Small intestine (tissue), 7 donors: ENCODE measurements around the gene RPEL1. TPM values are rescaled to one million over a fixed set of nuclear protein-coding genes. Genes with fewer than 3 reads are reported as not detected.

Experiments
- DNase-seq, 2 donors: peaks; one replicate each; pipeline versions ENCODE4 v3.0.0 to v3.0.0-alpha.2; 2013
- FAIRE-seq: peaks from 2 replicates; lab custom pipeline; 2012; peaks lifted over from hg19 to GRCh38; lab: Jason Lieb, UNC
- H3K27ac ChIP-seq, 3 donors: one replicate each; pipeline ENCODE4 v1.5.1; 2013; ENCODE audit warnings: low read length in 2 of 3, mild to moderate bottlenecking in 2 of 3, control low read depth in 1 of 3, inconsistent platforms in 1 of 3, low read depth in 1 of 3, moderate library complexity in 1 of 3
- H3K27me3 ChIP-seq, 3 donors: one replicate each; pipeline ENCODE4 v1.6.1; 2013; ENCODE audit warnings: low read length in 3 of 3, inconsistent platforms in 1 of 3; ENCODE audit not compliant: control insufficient read depth in 3 of 3, insufficient read depth in 3 of 3
- H3K36me3 ChIP-seq, 3 donors: one replicate each; pipeline ENCODE4 v1.6.1; 2013; ENCODE audit warnings: low read length in 3 of 3, inconsistent platforms in 1 of 3, low read depth in 1 of 3, mild to moderate bottlenecking in 1 of 3, moderate library complexity in 1 of 3; ENCODE audit not compliant: control insufficient read depth in 3 of 3, insufficient read depth in 2 of 3
- H3K4me1 ChIP-seq, 3 donors: one replicate each; pipeline ENCODE4 v1.6.1; 2013; ENCODE audit warnings: low read length in 2 of 3, inconsistent platforms in 1 of 3, low read depth in 1 of 3, mild to moderate bottlenecking in 1 of 3, moderate library complexity in 1 of 3; ENCODE audit not compliant: control insufficient read depth in 3 of 3, insufficient read depth in 2 of 3
- H3K4me3 ChIP-seq, 3 donors: one replicate each; pipeline ENCODE4 v1.5.1; 2013; ENCODE audit warnings: low read length in 3 of 3, control low read depth in 1 of 3, inconsistent platforms in 1 of 3, low read depth in 1 of 3, mild to moderate bottlenecking in 1 of 3, moderate library complexity in 1 of 3
- H3K9me3 ChIP-seq, 2 donors: one replicate each; pipeline ENCODE4 v1.6.1; 2013; ENCODE audit warnings: low read depth in 1 of 2, low read length in 1 of 2; ENCODE audit not compliant: control insufficient read depth in 2 of 2, insufficient read depth in 1 of 2
- WGBS, 3 donors: extraction: QIAGEN DNeasy Blood & Tissue Kit; methylation state at CpG; one replicate each; pipeline ENCODE4 v1.1.7; 2013; 5-methylcytosine and 5-hydroxymethylcytosine counted together
- polyA plus RNA-seq, 4 donors: library from polyadenylated mRNA; stranded (reverse) in 3 of 4; unstranded in 1 of 4; fragments of 200-250 nt in 3 of 4; fragments of 120-200 nt in 1 of 4; gene quantifications; one replicate each; pipeline versions ENCODE4 v1.2.1 to v1.2.3, GENCODE V29; 2013
- donor health status: healthy with polysubstance abuse.
- donor health status: control.
- donor health status: control.
- donor health status: Bipolar disorder and iron deficiency.
- donor health status: healthy.

RPEL1 gene
- polyA plus RNA-seq, 4 donors: 0.01 to 0.09 TPM; not detected in 2

DNA sequence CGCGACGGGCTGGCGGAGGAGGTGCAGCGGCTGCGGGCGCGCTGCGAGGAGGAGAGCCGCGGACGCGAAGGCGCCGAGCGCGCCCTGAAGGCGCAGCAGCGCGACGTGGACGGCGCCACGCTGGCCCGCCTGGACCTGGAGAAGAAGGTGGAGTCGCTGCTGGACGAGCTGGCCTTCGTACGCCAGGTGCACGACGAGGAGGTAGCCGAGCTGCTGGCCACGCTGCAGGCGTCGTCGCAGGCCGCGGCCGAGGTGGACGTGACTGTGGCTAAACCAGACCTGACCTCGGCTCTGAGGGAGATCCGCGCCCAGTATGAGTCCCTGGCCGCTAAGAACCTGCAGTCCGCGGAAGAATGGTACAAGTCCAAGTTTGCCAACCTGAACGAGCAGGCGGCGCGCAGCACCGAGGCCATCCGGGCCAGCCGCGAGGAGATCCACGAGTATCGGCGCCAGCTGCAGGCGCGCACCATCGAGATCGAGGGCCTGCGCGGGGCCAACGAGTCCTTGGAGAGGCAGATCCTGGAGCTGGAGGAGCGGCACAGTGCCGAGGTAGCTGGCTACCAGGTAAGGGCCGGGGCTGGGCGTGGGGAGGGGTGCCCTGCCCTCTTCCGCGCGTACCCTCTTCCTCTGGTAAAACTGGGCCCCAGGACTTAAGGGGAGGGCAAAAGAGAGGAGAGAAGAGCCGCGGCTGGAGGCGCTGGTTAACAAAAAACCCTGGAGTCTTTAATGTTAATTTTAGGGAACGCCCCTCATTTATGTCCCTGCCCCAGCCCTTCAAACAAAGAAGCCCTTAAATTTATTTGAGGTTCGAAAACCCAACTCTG is 32.2 kb downstream of the RPEL1 start:
- Histone ChIP-seq H3K27me3 (peaks cover 21 to 60% (median 28%) of the 10 kb centered on the region in 3 donors), H3K36me3 (no peaks in the 10 kb centered on the region), H3K4me1 (peaks cover 0 to 4% (median 0%) of the 10 kb centered on the region in 3 donors), H3K27ac (no peak overlapping the region), H3K4me3 (peak overlapping the region in 2 of 3 donors; percentile 9 to 17), H3K9me3 (peaks cover 0 to 10% of the 10 kb centered on the region in 2 donors)
- FAIRE-seq (no peak), DNase-seq (no peak)
- WGBS, 3 donors: 10 to 16% (median 12%) methylated on average over 71 to 76 of the region's 76 CpGs

DNA sequence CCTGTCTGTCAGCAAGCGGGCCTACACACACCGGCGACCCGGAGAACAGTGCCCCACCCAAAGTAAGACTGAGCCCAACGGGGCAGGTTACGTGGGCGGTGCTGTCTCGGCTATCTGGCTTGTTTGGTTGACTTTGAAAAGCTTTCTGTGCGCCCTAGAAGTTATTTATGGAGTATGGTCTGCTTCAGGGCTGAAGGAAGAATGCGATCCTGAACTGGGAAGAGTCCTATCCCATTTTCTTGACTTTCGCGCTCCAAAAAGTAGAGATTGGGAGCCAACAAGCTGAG is 32.8 kb downstream of the RPEL1 start:
- Histone ChIP-seq H3K27me3 (peaks cover 21 to 55% (median 28%) of the 10 kb centered on the region in 3 donors), H3K36me3 (no peaks in the 10 kb centered on the region), H3K27ac (no peak overlapping the region), H3K4me3 (no peak overlapping the region), H3K9me3 (peaks cover 0 to 10% of the 10 kb centered on the region in 2 donors), H3K4me1 (peaks cover 0 to 4% (median 0%) of the 10 kb centered on the region in 3 donors)
- DNase-seq (peak in 1 of 2 donors; percentile 6), FAIRE-seq (no peak)
- 35 to 44% (median 35%) methylated on average over 12 of the region's 12 CpGs for WGBS, 3 donors

DNA sequence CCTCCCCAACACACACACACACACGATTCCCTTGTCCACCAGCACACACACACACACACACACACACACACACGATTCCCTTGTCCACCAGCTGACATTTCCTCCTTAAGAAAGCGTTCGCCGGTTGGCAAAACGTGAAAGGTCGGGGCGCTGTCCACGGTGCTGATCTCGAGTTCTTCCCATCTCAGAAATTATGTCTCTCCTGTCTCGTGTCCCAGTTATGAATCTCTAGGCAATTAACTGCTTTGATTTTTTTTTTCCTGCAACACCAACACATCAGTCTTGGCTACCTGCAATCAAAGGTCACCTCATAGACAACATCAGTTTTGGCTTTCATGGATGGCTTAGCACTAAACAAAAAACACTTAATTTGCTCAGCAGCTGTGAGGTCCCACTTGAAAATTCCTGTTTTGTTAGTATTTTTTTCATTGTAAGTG is 33.2 kb downstream of the RPEL1 start:
- Histone ChIP-seq H3K27me3 (peaks cover 21 to 54% (median 28%) of the 10 kb centered on the region in 3 donors), H3K36me3 (no peaks in the 10 kb centered on the region), H3K27ac (no peak overlapping the region), H3K9me3 (peaks cover 0 to 10% of the 10 kb centered on the region in 2 donors), H3K4me1 (peaks cover 0 to 4% (median 0%) of the 10 kb centered on the region in 3 donors), H3K4me3 (no peak overlapping the region)
- 2 to 8% (median 2%) methylated on average over 11 of the region's 11 CpGs for WGBS, 3 donors
- FAIRE-seq (no peak), DNase-seq (peak; percentile 15 to 67)

DNA sequence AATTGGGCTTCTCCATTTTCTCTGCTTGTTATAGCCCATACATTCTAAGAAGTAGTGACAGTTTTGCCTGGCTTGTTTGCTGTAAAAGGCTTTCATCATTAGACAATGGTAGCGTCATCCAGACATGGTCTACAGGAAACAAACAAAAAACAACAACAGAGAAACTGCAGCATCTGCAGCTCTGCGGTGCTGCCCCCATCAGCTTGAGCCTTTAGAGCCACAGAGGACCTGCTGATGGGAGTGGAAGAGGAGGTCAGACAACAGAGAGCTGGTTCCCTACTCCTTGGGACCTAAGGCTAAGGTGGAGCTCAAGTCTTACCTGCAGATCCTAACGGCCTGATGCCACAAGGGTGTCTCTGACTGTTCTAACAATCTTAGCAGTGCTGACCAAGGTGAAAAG is 34.3 kb downstream of the RPEL1 start:
- DNase-seq (no peak), FAIRE-seq (no peak)
- WGBS, 3 donors: 63 to 75% (median 67%) methylated on average over 3 of the region's 3 CpGs

DNA sequence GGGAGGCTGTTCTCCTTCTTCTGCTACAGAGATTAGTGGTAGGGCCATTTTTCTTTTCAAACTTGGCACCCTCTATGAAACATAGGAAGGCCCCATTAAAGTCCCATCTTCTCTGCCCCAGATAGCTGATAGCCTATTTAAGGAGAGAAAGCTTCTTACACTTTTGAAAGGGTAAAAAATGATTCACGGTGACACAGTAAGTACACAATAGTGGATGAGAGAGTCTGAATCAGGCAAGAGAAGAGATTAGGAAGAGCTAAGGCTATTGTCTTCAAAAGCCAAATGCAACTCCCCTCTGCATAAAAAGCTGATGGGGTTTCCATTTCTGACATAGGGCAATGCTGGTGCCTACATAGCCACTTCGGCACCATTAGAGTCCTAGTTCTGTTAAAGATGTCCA is 34.8 kb downstream of the RPEL1 start:
- FAIRE-seq (no peak), DNase-seq (no peak)
- Histone ChIP-seq H3K4me3 (no peak overlapping the region), H3K27me3 (peaks cover 21 to 49% (median 28%) of the 10 kb centered on the region in 3 donors), H3K36me3 (no peaks in the 10 kb centered on the region), H3K9me3 (peaks cover 0 to 10% of the 10 kb centered on the region in 2 donors), H3K4me1 (peaks cover 0 to 4% (median 0%) of the 10 kb centered on the region in 3 donors), H3K27ac (no peak overlapping the region)
- WGBS, 3 donors: 88 to 96% (median 88%) methylated on average over 2 of the region's 2 CpGs

More for the DNA sequence above, 34.3 kb downstream of the RPEL1 start:
- Histone ChIP-seq H3K9me3 (peaks cover 0 to 10% of the 10 kb centered on the region in 2 donors), H3K4me3 (no peak overlapping the region), H3K36me3 (no peaks in the 10 kb centered on the region), H3K27ac (no peak overlapping the region), H3K4me1 (peaks cover 0 to 4% (median 0%) of the 10 kb centered on the region in 3 donors), H3K27me3 (peaks cover 21 to 54% (median 28%) of the 10 kb centered on the region in 3 donors)

DNA sequence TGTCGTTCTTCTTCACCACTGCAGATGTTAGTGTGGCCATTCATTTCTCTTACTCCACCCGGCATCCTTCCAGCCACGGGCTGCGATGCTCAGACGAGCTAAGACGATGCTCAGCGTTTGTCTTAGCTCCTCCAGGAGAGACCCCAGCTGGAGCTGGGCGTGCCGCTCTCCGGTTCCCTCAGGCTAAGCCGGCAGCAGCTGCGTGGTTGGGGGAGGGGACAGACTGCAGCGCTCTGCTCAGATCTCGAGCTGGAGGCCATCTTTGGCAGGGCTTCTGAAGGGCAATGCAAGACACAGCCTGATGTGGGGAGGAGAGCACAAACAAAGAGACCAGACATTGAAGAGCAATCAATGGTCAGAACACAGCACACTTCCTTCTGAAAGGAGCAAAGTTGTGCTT is 36.1 kb downstream of the RPEL1 start:
- Histone ChIP-seq H3K4me3 (no peak overlapping the region), H3K36me3 (no peaks in the 10 kb centered on the region), H3K27ac (no peak overlapping the region), H3K27me3 (peaks cover 13 to 37% (median 23%) of the 10 kb centered on the region in 3 donors), H3K9me3 (peaks cover 0 to 10% of the 10 kb centered on the region in 2 donors), H3K4me1 (peaks cover 0 to 4% (median 0%) of the 10 kb centered on the region in 3 donors)
- FAIRE-seq (no peak), DNase-seq (peak in 1 of 2 donors; percentile 22)
- WGBS, 3 donors: 3 to 16% (median 8%) methylated on average over 14 of the region's 14 CpGs

DNA sequence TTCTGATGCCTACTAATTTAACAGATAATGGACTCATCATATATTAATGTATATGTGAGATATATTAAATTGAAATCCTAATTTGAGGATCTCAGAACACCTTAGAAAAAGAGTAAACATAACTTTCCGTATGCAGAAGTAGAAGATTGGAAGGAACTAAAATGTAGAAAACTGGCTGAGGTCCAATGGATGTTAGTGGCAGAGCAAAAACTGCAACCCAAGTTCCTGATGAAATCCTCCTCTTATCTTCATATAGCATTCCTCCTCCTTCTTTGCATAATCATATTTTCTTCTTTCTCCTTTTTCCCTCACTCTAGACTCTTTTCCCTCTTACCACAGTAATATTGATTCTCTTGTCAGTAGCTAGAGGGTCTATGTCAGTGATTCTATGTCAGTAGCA is 37.3 kb downstream of the RPEL1 start:
- no peak for FAIRE-seq

DNA sequence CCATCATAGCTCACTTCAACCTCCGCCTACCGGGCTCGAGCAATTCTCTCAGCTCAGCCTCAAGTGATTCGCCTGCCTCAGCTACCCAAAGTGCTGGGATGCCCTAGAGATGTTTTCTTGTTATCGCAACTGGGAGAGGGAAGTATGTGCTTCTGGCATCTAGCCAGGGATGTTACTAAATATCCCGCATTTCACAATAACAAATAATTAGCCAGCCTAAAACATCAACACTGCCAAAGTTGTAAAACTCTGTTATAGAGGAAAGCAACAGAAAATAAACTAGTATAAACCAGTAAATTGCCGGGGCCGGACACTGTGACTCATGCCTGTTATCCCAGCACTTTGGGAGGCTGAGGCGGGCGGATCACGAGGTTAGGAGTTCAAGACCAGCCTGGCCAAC is 38.5 kb downstream of the RPEL1 start:
- Histone ChIP-seq H3K36me3 (no peaks in the 10 kb centered on the region), H3K9me3 (no peaks in the 10 kb centered on the region), H3K4me3 (no peak overlapping the region), H3K4me1 (no peaks in the 10 kb centered on the region), H3K27ac (no peak overlapping the region), H3K27me3 (peaks cover 0 to 22% (median 8%) of the 10 kb centered on the region in 3 donors)
- WGBS, 3 donors: 70 to 76% (median 74%) methylated on average over 9 to 11 of the region's 11 CpGs
- no peak for DNase-seq
- no peak for FAIRE-seq

More for the DNA sequence above, 37.3 kb downstream of the RPEL1 start:
- no peaks in the 10 kb centered on the region for H3K36me3 ChIP-seq
- H3K4me1 ChIP-seq: peaks cover 0 to under 1% (median 0%) of the 10 kb centered on the region in 3 donors
- 34 to 42% (median 41%) methylated on average over 1 of the region's 1 CpG for WGBS, 3 donors
- no peak for DNase-seq
- H3K9me3 ChIP-seq: peaks cover 0 to 8% of the 10 kb centered on the region in 2 donors
- H3K4me3 ChIP-seq: no peak overlapping the region
- no peak overlapping the region for H3K27ac ChIP-seq
- H3K27me3 ChIP-seq: peaks cover 3 to 34% (median 16%) of the 10 kb centered on the region in 3 donors
